Activated T-helper 2 cell treated with anti-CD3 and anti-CD28 coated beads, Interferon-gamma antibody, Interleukin-2, Interleukin-4, amounts not matched to agents 10 μg/mL and 5 μg/mL and 100 μg/mL, durations not matched to agents 14 hours and 24 hours and 36 hours (primary cell): ENCODE measurements around the gene BPNT1. TPM values are rescaled to one million over a fixed set of nuclear protein-coding genes. Genes with fewer than 3 reads are reported as not detected.

Experiments used
- DNase-seq: peaks from one replicate; pipeline ENCODE4 v3.0.0; 2021; ENCODE audit warnings: low spot score
- H3K27ac Mint-ChIP-seq: one replicate; pipeline ENCODE4 v1.8.0; 2021; ENCODE audit warnings: mixed read lengths
- H3K27me3 Mint-ChIP-seq: one replicate; pipeline ENCODE4 v1.8.0; 2021; ENCODE audit warnings: low read depth, mixed read lengths
- H3K36me3 Mint-ChIP-seq: one replicate; pipeline ENCODE4 v1.8.0; 2021; ENCODE audit warnings: low read depth, mixed read lengths
- H3K4me1 Mint-ChIP-seq: one replicate; pipeline ENCODE4 v1.8.0; 2021; ENCODE audit warnings: low read depth, mixed read lengths
- H3K4me3 Mint-ChIP-seq: one replicate; pipeline ENCODE4 v1.8.0; 2021; ENCODE audit warnings: low read depth, mild to moderate bottlenecking, moderate library complexity, mixed read lengths
- H3K9me3 Mint-ChIP-seq: one replicate; pipeline ENCODE4 v1.8.0; 2021; ENCODE audit warnings: mixed read lengths
- intact Hi-C: fragments of 100-400 bp; cut with micrococcal nuclease; formaldehyde crosslinking; loops from one replicate; pipeline ENCODE4 v1.15.1; 2023
- total RNA-seq: library from RNA; stranded (reverse); gene quantifications from 2 replicates; pipeline ENCODE4 v1.2.3, GENCODE V29; 2022

Gene BPNT1
- total RNA-seq, 1 donor from 2014 or later, result 29.8 TPM

- DNase-seq, result no peak
- Mint-ChIP-seq H3K27ac (peak overlapping the region; percentile 42), H3K4me1 (peaks cover 19% of the 10 kb centered on the region), H3K27me3 (no peaks in the 10 kb centered on the region), H3K4me3 (no peak overlapping the region), H3K36me3 (peaks cover 90% of the 10 kb centered on the region), H3K9me3 (no peaks in the 10 kb centered on the region)
- intact Hi-C loops, result no loop called here
These were observed 70.5 kb downstream of the BPNT1 start for GRCh38 chr1:220019071-220019470.

GRCh38 chr1:220013497-220013896 is 76.1 kb downstream of the BPNT1 start:
- DNase-seq, result no peak
- Mint-ChIP-seq H3K27ac (peak overlapping the region; percentile 76), H3K4me1 (peaks cover 25% of the 10 kb centered on the region), H3K4me3 (no peak overlapping the region), H3K36me3 (peaks cover 80% of the 10 kb centered on the region), H3K27me3 (no peaks in the 10 kb centered on the region), H3K9me3 (no peaks in the 10 kb centered on the region)
- intact Hi-C loops, result no loop called here

GRCh38 chr1:220012259-220012658 is 77.3 kb downstream of the BPNT1 start:
- DNase-seq, result no peak
- no peaks in the 10 kb centered on the region for H3K9me3 Mint-ChIP-seq
- no peak overlapping the region for H3K4me3 Mint-ChIP-seq
- H3K27me3 Mint-ChIP-seq, result no peaks in the 10 kb centered on the region
- peaks cover 25% of the 10 kb centered on the region for H3K4me1 Mint-ChIP-seq
- peak overlapping the region; percentile 38 for H3K27ac Mint-ChIP-seq
- H3K36me3 Mint-ChIP-seq, result peaks cover 80% of the 10 kb centered on the region
- intact Hi-C loops, result no loop called here

- Mint-ChIP-seq H3K27me3 (no peaks in the 10 kb centered on the region), H3K36me3 (peaks cover 83% of the 10 kb centered on the region), H3K27ac (peak overlapping the region; percentile 30), H3K4me3 (no peak overlapping the region), H3K4me1 (peaks cover 25% of the 10 kb centered on the region), H3K9me3 (no peaks in the 10 kb centered on the region)
- DNase-seq, result no peak
- intact Hi-C loops, result no loop called here
These were observed 78.0 kb downstream of the BPNT1 start for GRCh38 chr1:220011620-220012019.

Other genes with a start within 250 kb of the BPNT1 start
- not detected in 2 replicates for gene SLC30A10, start 161.2 kb downstream of the BPNT1 start, total RNA-seq
- gene EPRS1, start 43.3 kb downstream of the BPNT1 start, total RNA-seq, result 163 and 176 TPM in 2 replicates
- gene IARS2, start 4.3 kb upstream of the BPNT1 start, total RNA-seq, result 87.8 and 89.1 TPM in 2 replicates
- gene RAB3GAP2, start 182.7 kb upstream of the BPNT1 start, total RNA-seq, result 52.8 and 60.7 TPM in 2 replicates